Heart left ventricle (tissue), 16 donors: ENCODE data around the gene SLC37A1. TPM values are rescaled to one million over a fixed set of nuclear protein-coding genes. Genes with fewer than 3 reads are reported as not detected.

Experiments
- ATAC-seq, 4 donors: fragments of 200-7000 bp; cut with Tn5 transposase; one replicate each; pipeline ENCODE4 v1.9.1; 2020 to 2022; ENCODE audit warnings: moderate library complexity in 4 of 4, mild to moderate bottlenecking in 3 of 4, moderate number of reproducible peaks in 1 of 4
- DNase-seq, 5 donors: peaks; one replicate each; pipeline ENCODE4 v3.0.0-alpha.2; 2020
- H3K27ac ChIP-seq, 12 donors: fragments of 200-600 bp; sonication (generic) in 4 of 12; one replicate each; pipeline versions ENCODE4 v1.5.0 to v1.8.0; 2016 to 2022; ENCODE audit warnings: mild to moderate bottlenecking in 2 of 12
- H3K27me3 ChIP-seq, 9 donors: fragments of 200-600 bp; sonication (generic) in 2 of 9; one replicate each; pipeline versions ENCODE4 v1.5.1 to v1.8.0; 2016 to 2022; ENCODE audit warnings: mild to moderate bottlenecking in 3 of 9
- H3K36me3 ChIP-seq, 9 donors: fragments of 200-600 bp; sonication (generic) in 2 of 9; one replicate each; pipeline versions ENCODE4 v1.5.0 to v1.8.0; 2018 to 2022; ENCODE audit warnings: mild to moderate bottlenecking in 2 of 9
- H3K4me1 ChIP-seq, 12 donors: fragments of 200-600 bp; sonication (generic) in 4 of 12; one replicate each; pipeline versions ENCODE4 v1.5.0 to v1.8.0; 2016 to 2022; ENCODE audit warnings: mild to moderate bottlenecking in 3 of 12
- H3K4me3 ChIP-seq, 12 donors: fragments of 200-600 bp; sonication (generic) in 4 of 12; one replicate each; pipeline versions ENCODE4 v1.5.0 to v1.8.0; 2017 to 2022; ENCODE audit warnings: mild to moderate bottlenecking in 9 of 12, moderate library complexity in 4 of 12
- H3K9me3 ChIP-seq, 12 donors: fragments of 200-600 bp; sonication (generic) in 4 of 12; one replicate each; pipeline versions ENCODE4 v1.5.0 to v1.8.0; 2016 to 2022; ENCODE audit warnings: mild to moderate bottlenecking in 1 of 12
- POLR2A ChIP-seq, 2 donors: fragments of 450-650 bp; IDR thresholded peaks; one replicate each; pipeline ENCODE4 v1.6.1; 2017; ENCODE audit warnings: antibody characterized with exemption in 2 of 2, mild to moderate bottlenecking in 2 of 2, moderate library complexity in 2 of 2
- WGBS, 4 donors: extraction: QIAGEN DNeasy Blood & Tissue Kit in 2 of 4; methylation state at CpG; one replicate each; pipeline versions ENCODE4 v1.1.5 to v1.1.7; 2013 to 2018; 5-methylcytosine and 5-hydroxymethylcytosine counted together
- intact Hi-C, 10 donors: fragments of 100-400 bp; cut with DNase I; formaldehyde crosslinking; loops; one replicate each; pipeline versions ENCODE4 v1.11.1 to v1.14.2; 2022
- polyA plus RNA-seq, 2 donors: library from polyadenylated mRNA; stranded (reverse); fragments of 200-250 nt; gene quantifications; one replicate each; pipeline ENCODE4 v1.2.3, GENCODE V29; 2013
- total RNA-seq, 9 donors: library from RNA; depleted of rRNA in 2 of 9; stranded (reverse); fragments of >200 nt in 2 of 9; fragmentation: NEBNext Ultra II Directional in 3 of 9; extraction: Animal tissue kit (Norgen Biotek cat#: 25700) in 3 of 9; gene quantifications; one replicate each; pipeline versions ENCODE4 v1.1.0 to v1.2.4, GENCODE V29; 2016 to 2023
- TF ChIP-seq, protein P1 (sequence below), 12 donors: fragments of 200-600 bp; sonication (generic) in 4 of 12; IDR thresholded peaks; one replicate each; pipeline versions ENCODE4 v1.5.0 to v1.8.0; 2018 to 2022; ENCODE audit warnings: antibody characterized with exemption in 12 of 12, mild to moderate bottlenecking in 5 of 12
- donor health status: ischemic (EF 13 %, LVEDD 7.1; RV severe dilation, severe dysfunction).
- donor health status: healthy with polysubstance abuse.
- donor health status: DM: no; HTN: yes; CAD: no.
- donor health status: DM: no; HTN: no; CAD: no.
- donor health status: ischemic (EF 25% LVEDD 6.9; RV normal size, moderate dysfunction).
- donor health status: ischemic (EF 25% LVEDD 5.7; RV mildly dilated, moderate dysfunction).
- donor health status: healthy.
- donor health status: DM: yes; HTN: yes; CAD: no.
- donor health status: ischemic (EF 35%, LVEDD 5.7; RV mildly dilated, moderate dysfunction).
- donor health status: nonischemic (EF 11% LVEDD 7.7; RV severe dilation, severe dysfunction).
- donor health status: DM: yes; HTN: yes; CAD: no.
- donor health status: PGD.
- donor health status: ischemic (EF 29% LVEDD 5.4; RV normal size, mild dysfunction).
- donor health status: nonischemic (EF 23%, LVEDD 6.1; RV moderate dilation, normal function).

Gene SLC37A1
- total and polyA plus RNA-seq, 11 donors, result 2.2 to 13.0 (median 3.8) TPM

DNA sequence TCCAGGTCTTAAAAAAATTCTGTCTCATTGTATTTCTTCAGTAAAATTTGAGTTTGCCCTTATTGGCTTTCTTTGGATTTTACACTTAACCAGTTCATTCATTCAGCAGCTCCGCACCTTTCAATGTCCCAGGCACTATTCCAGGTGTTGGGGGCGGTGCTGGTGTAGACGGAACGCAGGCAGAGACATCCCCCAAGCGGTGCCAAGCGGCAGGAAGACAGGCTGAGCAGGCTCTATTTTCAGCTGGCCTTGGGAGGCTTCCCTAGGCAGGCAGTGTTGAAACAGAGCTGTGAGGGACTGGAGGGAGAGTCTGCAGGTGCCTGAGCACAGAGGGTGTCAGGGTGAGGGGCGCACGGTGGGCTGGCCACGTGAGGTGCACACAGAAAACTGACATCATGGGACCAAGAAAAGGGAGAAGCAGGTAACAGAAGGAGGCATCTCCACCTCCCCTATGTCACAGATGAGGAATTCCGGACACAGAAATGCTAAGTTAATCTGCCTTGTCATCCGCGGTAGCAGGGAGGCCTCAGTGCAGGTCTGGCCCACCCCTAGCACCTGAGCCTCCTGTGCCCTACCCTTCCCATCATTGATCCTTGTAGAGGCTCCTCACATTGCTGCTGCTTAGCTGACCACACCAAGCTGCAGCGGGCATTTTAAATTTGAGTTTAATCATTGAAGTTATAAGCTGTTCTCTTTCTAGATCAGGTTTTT is 40.8 kb downstream of the SLC37A1 start:
- 75 to 85% (median 77%) methylated on average over 13 of the region's 13 CpGs for WGBS, 4 donors
- Histone ChIP-seq H3K27ac (no peak overlapping the region), H3K36me3 (peaks cover 0 to 66% (median 45%) of the 10 kb centered on the region in 9 donors), H3K4me1 (peaks cover 0 to 3% (median 0%) of the 10 kb centered on the region in 12 donors), H3K27me3 (no peaks in the 10 kb centered on the region), H3K9me3 (no peaks in the 10 kb centered on the region), H3K4me3 (no peak overlapping the region)
- ATAC-seq (peak in 3 of 4 donors; percentile 63 to 70 (median 66)), DNase-seq (peak in 2 of 5 donors; percentile 35 to 38)
- intact Hi-C loops, result no loop called here
- no peak for TF ChIP-seq POLR2A (IDR thresholded peaks at IDR 0.05)
- TF ChIP-seq, protein P1, sequence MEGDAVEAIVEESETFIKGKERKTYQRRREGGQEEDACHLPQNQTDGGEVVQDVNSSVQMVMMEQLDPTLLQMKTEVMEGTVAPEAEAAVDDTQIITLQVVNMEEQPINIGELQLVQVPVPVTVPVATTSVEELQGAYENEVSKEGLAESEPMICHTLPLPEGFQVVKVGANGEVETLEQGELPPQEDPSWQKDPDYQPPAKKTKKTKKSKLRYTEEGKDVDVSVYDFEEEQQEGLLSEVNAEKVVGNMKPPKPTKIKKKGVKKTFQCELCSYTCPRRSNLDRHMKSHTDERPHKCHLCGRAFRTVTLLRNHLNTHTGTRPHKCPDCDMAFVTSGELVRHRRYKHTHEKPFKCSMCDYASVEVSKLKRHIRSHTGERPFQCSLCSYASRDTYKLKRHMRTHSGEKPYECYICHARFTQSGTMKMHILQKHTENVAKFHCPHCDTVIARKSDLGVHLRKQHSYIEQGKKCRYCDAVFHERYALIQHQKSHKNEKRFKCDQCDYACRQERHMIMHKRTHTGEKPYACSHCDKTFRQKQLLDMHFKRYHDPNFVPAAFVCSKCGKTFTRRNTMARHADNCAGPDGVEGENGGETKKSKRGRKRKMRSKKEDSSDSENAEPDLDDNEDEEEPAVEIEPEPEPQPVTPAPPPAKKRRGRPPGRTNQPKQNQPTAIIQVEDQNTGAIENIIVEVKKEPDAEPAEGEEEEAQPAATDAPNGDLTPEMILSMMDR (IDR thresholded peaks at IDR 0.05), result no peak

DNA sequence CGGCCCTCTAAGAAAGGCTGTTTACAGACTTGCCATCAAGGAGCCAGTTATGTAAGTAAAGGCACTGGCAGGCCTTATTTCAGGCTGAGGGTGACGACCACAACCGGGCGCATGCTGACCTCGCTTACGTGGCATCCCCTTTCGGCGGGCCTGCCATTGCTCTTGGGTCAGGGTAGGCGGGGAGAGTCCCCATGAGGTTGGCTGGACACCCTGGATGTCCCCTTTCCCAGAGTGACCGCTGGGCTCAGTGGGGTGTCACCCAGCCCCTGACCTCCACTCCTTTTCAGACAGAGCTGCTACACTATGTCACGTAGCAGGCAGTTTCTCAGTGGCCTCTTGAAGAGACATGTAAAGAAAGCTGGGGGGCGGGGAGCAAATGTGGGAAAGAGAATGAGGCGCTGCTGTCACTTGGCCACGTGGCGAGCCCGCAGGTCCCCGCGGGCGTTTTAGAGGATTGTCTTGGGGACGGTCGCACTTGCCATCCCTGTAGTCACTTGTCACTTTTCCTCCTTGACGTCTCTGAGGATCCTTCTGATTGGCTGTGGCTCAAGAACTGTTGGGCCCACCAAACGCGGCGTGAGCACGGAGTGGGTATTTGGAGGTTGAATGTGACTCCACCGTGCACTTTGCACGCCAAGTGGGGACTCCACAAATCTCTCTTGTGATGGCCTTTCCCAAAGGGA is 42.2 kb downstream of the SLC37A1 start:
- no peak for TF ChIP-seq POLR2A (IDR thresholded peaks at IDR 0.05)
- TF ChIP-seq, protein P1 (IDR thresholded peaks at IDR 0.05), result no peak
- H3K27ac ChIP-seq, result no peak overlapping the region
- no peak overlapping the region for H3K4me3 ChIP-seq
- DNase-seq (peak in 3 of 5 donors; percentile 10 to 33 (median 15)), ATAC-seq (no peak)
- peaks cover 0 to 3% (median 0%) of the 10 kb centered on the region in 12 donors for H3K4me1 ChIP-seq
- WGBS, 4 donors, result 93 to 96% (median 94%) methylated on average over 28 of the region's 28 CpGs
- no peaks in the 10 kb centered on the region for H3K27me3 ChIP-seq
- intact Hi-C loops, result no loop called here
- H3K36me3 ChIP-seq, result peaks cover 0 to 69% (median 40%) of the 10 kb centered on the region in 9 donors
- no peaks in the 10 kb centered on the region for H3K9me3 ChIP-seq

DNA sequence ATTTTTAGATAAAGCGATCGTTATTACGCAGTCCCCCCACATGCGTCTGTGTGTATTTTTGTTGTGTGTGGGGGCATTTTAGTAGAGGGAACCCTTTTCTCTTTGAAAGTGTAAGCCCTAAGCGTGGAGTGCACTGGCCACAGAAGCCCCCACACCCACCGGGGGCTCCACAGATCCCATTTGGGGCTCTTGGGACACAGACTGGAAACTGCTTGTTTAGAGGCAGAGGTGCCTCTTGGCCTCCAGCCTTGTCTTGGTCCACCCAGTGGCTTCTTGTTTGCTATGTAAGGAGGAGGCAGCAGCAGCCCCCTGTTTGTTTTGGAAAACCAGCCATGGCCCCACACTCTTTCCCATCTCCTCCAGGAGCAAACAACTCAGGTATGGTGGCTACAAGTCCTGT is 42.8 kb downstream of the SLC37A1 start:
- peaks cover 0 to 3% (median 0%) of the 10 kb centered on the region in 12 donors for H3K4me1 ChIP-seq
- ATAC-seq (no peak), DNase-seq (peak in 1 of 5 donors; percentile 5)
- WGBS, 4 donors, result 91 to 95% (median 95%) methylated on average over 6 of the region's 6 CpGs
- TF ChIP-seq POLR2A (IDR thresholded peaks at IDR 0.05), result no peak
- TF ChIP-seq, protein P1 (IDR thresholded peaks at IDR 0.05), result no peak
- no peak overlapping the region for H3K27ac ChIP-seq
- peaks cover 0 to 74% (median 42%) of the 10 kb centered on the region in 9 donors for H3K36me3 ChIP-seq
- no peaks in the 10 kb centered on the region for H3K9me3 ChIP-seq
- intact Hi-C loops, result no loop called here
- no peaks in the 10 kb centered on the region for H3K27me3 ChIP-seq
- no peak overlapping the region for H3K4me3 ChIP-seq

DNA sequence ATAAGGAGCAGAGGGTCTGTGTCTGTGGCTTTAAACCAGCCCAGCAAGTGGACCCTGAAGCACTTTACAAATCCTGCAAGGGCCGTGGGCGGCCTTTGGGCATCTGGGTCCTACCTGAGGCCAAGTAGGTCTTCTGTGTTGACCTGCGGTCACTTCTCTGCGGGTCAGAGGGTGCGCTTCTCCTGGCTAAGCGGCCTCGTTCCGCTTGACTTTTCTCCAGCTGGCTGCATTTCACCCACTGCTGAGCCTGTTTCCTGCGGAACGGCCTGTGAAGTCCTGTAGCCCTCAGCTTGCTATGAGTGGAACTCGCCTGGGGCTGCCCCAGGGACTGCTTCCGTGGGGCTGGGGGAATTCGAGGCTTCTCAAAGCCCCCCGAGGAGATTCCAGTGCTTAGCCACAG is 43.3 kb downstream of the SLC37A1 start:
- Histone ChIP-seq H3K4me3 (no peak overlapping the region), H3K4me1 (peaks cover 0 to 3% (median 0%) of the 10 kb centered on the region in 12 donors), H3K36me3 (peaks cover 0 to 79% (median 47%) of the 10 kb centered on the region in 9 donors), H3K27me3 (no peaks in the 10 kb centered on the region), H3K27ac (no peak overlapping the region), H3K9me3 (no peaks in the 10 kb centered on the region)
- DNase-seq (peak in 2 of 5 donors; percentile 15 to 45), ATAC-seq (no peak)
- TF ChIP-seq, protein P1 (IDR thresholded peaks at IDR 0.05), result no peak
- TF ChIP-seq POLR2A (IDR thresholded peaks at IDR 0.05), result no peak
- 78 to 88% (median 85%) methylated on average over 14 of the region's 14 CpGs for WGBS, 4 donors
- intact Hi-C loops, result no loop called here
